Panc1 (cell line): Measurements from ENCODE around the gene SYNM. TPM values are rescaled to one million over a fixed set of nuclear protein-coding genes. Genes with fewer than 3 reads are reported as not detected.

Experiments used
- ATAC-seq: fragments of 200-7000 bp; cut with Tn5 transposase; 2 replicates; pipeline ENCODE4 v1.9.1; 2020; ENCODE audit warnings: mild to moderate bottlenecking, moderate library complexity
- BruUV-seq: library from RNA; stranded (reverse); fragments of 400-500 nt; replicated peaks from 2 replicates; lab custom pipeline; 2021; lab: Mats Ljungman, UMichigan
- CTCF ChIA-PET: fragments of 300-600 bp; sonication (Branson Sonifier 250); formaldehyde crosslinking; loops from one replicate; lab custom pipeline; 2022; ENCODE audit warnings: antibody characterized with exemption; lab: Charles Lee
- POLR2A ChIA-PET: fragments of 300-600 bp; sonication (Branson Sonifier 250); formaldehyde crosslinking; loops from one replicate; lab custom pipeline; 2022; ENCODE audit warnings: antibody characterized with exemption; lab: Charles Lee
- DNase-seq: peaks from one replicate; pipeline ENCODE4 v3.0.0-alpha.2; 2010; ENCODE audit warnings: low read depth, low spot score
- H3K27ac ChIP-seq: 2 replicates; pipeline ENCODE4 v1.5.1; 2011; ENCODE audit warnings: mild to moderate bottlenecking, low read length, inconsistent platforms
- H3K27me3 ChIP-seq: fragments of 200-500 bp; sonication (Bioruptor generic); 2 replicates; pipeline ENCODE4 v1.6.0; 2014; ENCODE audit warnings: low read length, inconsistent platforms; ENCODE audit not compliant: control insufficient read depth, insufficient read depth
- H3K36me3 ChIP-seq: fragments of 200-500 bp; sonication (Bioruptor generic); 2 replicates; pipeline ENCODE4 v1.5.1; 2014; ENCODE audit warnings: inconsistent platforms, mild to moderate bottlenecking, low read length, moderate library complexity; ENCODE audit not compliant: control insufficient read depth, insufficient read depth
- H3K4me1 ChIP-seq: 2 replicates; pipeline ENCODE4 v1.5.1; 2011; ENCODE audit warnings: inconsistent platforms, mild to moderate bottlenecking, low read length, moderate library complexity; ENCODE audit not compliant: control insufficient read depth, insufficient read depth
- H3K4me3 ChIP-seq, 2 experiments: 2 replicates each; pipeline ENCODE4 v1.5.1; 2011 to 2012; ENCODE audit warnings: low read depth in 2 of 2, low read length in 2 of 2, mild to moderate bottlenecking in 2 of 2, inconsistent platforms in 1 of 2, moderate library complexity in 1 of 2
- H3K9me3 ChIP-seq: fragments of 200-500 bp; sonication (Bioruptor generic); 2 replicates; pipeline ENCODE4 v1.5.1; 2014; ENCODE audit warnings: low read depth, mild to moderate bottlenecking, inconsistent platforms, low read length, moderate library complexity; ENCODE audit not compliant: control insufficient read depth, insufficient read depth
- POLR2AphosphoS5 ChIP-seq: IDR thresholded peaks from 2 replicates; pipeline ENCODE4 v1.6.1; 2012; ENCODE audit warnings: mild to moderate bottlenecking, low read depth, low read length, moderate library complexity
- REST ChIP-seq, 2 experiments: IDR thresholded peaks; 2 replicates each; pipeline ENCODE4 v1.6.1; 2011 to 2012; ENCODE audit warnings: low read depth in 2 of 2, control low read depth in 1 of 2, low read length in 1 of 2, mild to moderate bottlenecking in 1 of 2, moderate library complexity in 1 of 2; ENCODE audit not compliant: insufficient read depth in 1 of 2
- SIN3A ChIP-seq: IDR thresholded peaks from 2 replicates; pipeline ENCODE4 v1.6.1; 2012; ENCODE audit warnings: low read depth, mild to moderate bottlenecking, low read length, moderate library complexity, borderline replicate concordance; ENCODE audit not compliant: insufficient read depth
- TCF7L2 ChIP-seq: IDR thresholded peaks from 2 replicates; pipeline ENCODE4 v1.6.1; 2011; ENCODE audit warnings: mild to moderate bottlenecking, low read depth, low read length, inconsistent platforms
- in situ Hi-C: cut with HindIII; loops from 2 replicates; pipeline ENCODE4 v1.10.0; 2016; ENCODE audit warnings: low sequenced_read_pairs, low pct_unique_long_range_greater_than_20kb
- intact Hi-C: fragments of 100-400 bp; cut with micrococcal nuclease; formaldehyde crosslinking; loops from one replicate; pipeline ENCODE4 v1.10.0; 2022; ENCODE audit not compliant: unreplicated experiment
- total RNA-seq: library from RNA; stranded (reverse); gene quantifications from one replicate; pipeline ENCODE4 v1.2.1, GENCODE V29; 2021; ENCODE audit not compliant: unreplicated experiment
- TF ChIP-seq, protein P1 (sequence below): fragments of 450-650 bp; IDR thresholded peaks from 2 replicates; pipeline ENCODE4 v1.5.1; 2017; ENCODE audit warnings: mild to moderate bottlenecking

The SYNM gene
- total RNA-seq, 1 experiment from 2014 or later, result 38.9 TPM

GRCh38 chr15:99115300-99116215 is 10.7 kb downstream of the SYNM start:
- no TSS peak for BruUV-seq
- H3K4me1 ChIP-seq, result no peaks in the 10 kb centered on the region
- H3K36me3 ChIP-seq, result 0 out of 2 replicates have a peak, but pooled peaks cover 2% of the 10 kb centered on the region
- intact Hi-C loops, result no loop called here
- in situ Hi-C loops, result no loop called here
- TF ChIP-seq TCF7L2, result no peak
- no peak for TF ChIP-seq REST (IDR thresholded peaks at IDR 0.05; ENCODE audit: insufficient read depth in 1 of 2, low read depth in 2 of 2, low read length in 1 of 2)
- TF ChIP-seq, protein P1, sequence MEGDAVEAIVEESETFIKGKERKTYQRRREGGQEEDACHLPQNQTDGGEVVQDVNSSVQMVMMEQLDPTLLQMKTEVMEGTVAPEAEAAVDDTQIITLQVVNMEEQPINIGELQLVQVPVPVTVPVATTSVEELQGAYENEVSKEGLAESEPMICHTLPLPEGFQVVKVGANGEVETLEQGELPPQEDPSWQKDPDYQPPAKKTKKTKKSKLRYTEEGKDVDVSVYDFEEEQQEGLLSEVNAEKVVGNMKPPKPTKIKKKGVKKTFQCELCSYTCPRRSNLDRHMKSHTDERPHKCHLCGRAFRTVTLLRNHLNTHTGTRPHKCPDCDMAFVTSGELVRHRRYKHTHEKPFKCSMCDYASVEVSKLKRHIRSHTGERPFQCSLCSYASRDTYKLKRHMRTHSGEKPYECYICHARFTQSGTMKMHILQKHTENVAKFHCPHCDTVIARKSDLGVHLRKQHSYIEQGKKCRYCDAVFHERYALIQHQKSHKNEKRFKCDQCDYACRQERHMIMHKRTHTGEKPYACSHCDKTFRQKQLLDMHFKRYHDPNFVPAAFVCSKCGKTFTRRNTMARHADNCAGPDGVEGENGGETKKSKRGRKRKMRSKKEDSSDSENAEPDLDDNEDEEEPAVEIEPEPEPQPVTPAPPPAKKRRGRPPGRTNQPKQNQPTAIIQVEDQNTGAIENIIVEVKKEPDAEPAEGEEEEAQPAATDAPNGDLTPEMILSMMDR, result no peak
- TF ChIP-seq SIN3A, result no peak
- TF ChIP-seq POLR2AphosphoS5, result no peak
- DNase-seq (no peak), ATAC-seq (no peak)
- H3K27ac ChIP-seq, result no peak overlapping the region
- H3K27me3 ChIP-seq, result no peaks in the 10 kb centered on the region
- no peaks in the 10 kb centered on the region for H3K9me3 ChIP-seq
- no peak overlapping the region for H3K4me3 ChIP-seq
- ChIA-PET CTCF (interaction anchor here (0.5 kb wide), 1 partner anchor 15 kb away, joined by 3 read pairs; no protein-coding TSS in a partner anchor), POLR2A (no interaction called here)

DNA sequence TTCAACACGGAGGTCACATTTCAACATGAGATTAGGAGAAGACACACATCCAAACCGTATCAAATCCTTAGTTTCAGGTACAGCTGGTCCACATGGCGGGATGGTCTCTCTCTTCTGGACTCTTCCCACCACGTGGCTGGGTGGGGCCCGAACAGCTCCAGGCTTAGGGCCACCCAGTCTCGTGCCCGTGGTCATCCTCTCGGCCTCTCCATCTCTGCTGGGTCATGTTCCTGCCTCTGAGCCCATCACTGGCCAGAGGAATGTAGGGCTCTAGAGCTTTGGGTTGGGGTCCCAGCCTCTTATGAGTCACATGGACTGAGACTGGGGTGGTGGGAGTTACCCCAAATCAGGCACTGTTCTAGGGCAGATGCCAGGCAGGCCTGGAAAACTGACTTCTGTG is 12.2 kb downstream of the SYNM start:
- no peak for DNase-seq
- CTCF ChIA-PET, result no interaction called here
- no peaks in the 10 kb centered on the region for H3K27me3 ChIP-seq
- no peak for ATAC-seq
- H3K4me1 ChIP-seq, result peaks cover 8% of the 10 kb centered on the region; the same call in 1 of the 2 replicates
- H3K9me3 ChIP-seq, result no peaks in the 10 kb centered on the region
- BruUV-seq, result no TSS peak
- H3K4me3 ChIP-seq, result no peak overlapping the region
- 0 out of 2 replicates have a peak, but pooled peaks cover 2% of the 10 kb centered on the region for H3K36me3 ChIP-seq
- intact Hi-C loops (no loop called here), in situ Hi-C loops (no loop called here)
- no peak overlapping the region for H3K27ac ChIP-seq
- POLR2A ChIA-PET, result no interaction called here
- TF ChIP-seq TCF7L2, result no peak
- TF ChIP-seq SIN3A, result no peak
- TF ChIP-seq, protein P1, result no peak
- TF ChIP-seq REST (IDR thresholded peaks at IDR 0.05; ENCODE audit: insufficient read depth in 1 of 2, low read depth in 2 of 2, low read length in 1 of 2), result no peak
- no peak for TF ChIP-seq POLR2AphosphoS5
